ENCODE data around the gene ATP5F1D. TPM values are rescaled to one million over a fixed set of nuclear protein-coding genes. Genes with fewer than 3 reads are reported as not detected.

Gene ATP5F1D
- total RNA-seq, 1 donor from 2014 or later = 29.0 TPM

DNA sequence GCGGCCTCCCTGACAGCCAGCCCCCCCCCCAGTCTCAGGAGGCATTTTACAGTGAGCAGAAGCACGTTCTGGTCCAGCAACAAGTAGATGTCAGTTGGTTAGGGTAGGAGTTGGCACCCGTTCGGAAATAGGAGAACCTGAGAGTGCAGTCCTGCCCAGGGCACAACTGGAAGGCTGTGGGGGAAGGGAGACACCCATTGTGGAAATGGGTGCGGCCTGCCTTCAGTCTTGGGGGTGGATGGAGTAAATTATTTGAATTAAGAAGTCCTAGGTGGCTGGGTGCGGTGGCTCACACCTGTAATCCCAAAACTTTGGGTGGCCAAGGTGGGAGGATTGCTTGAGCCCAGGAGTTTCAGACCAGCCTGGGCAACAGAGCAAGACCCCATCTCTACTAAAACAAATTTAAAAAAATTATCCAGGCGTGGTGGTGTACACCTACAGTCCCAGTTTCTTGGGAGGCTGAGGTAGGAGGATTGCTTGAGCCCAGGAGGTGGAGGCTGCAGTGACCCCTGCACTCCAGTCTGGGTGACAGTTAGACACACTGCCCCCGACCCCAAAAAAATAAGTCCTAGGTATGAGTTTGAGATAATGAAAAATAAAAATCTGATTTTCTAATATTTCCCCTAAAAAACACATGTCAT lies 28.8 kb downstream of the ATP5F1D start:
- peak; percentile 29 for DNase-seq (ENCODE audit: low read depth)

DNA sequence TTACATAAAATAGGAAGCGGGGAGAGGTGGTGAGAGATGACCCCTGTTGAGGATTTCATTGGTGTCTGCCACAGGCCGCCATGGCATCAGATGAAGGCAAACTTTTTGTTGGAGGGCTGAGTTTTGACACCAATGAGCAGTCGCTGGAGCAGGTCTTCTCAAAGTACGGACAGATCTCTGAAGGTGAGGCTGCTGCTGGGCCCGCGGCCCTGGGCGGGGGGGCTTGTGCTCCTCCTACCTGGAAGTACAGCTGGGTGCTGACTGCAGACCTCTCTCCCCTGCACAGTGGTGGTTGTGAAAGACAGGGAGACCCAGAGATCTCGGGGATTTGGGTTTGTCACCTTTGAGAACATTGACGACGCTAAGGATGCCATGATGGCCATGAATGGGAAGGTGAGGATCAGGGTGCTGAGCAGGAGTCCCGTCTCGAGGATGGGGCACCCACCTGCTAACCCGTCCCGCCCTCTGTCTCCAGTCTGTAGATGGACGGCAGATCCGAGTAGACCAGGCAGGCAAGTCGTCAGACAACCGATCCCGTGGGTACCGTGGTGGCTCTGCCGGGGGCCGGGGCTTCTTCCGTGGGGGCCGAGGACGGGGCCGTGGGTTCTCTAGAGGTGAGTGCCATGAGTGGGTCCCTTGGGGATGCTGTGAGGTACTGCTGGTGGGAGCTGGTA lies 29.4 kb downstream of the ATP5F1D start:
- no peak for DNase-seq (ENCODE audit: low read depth)

DNA sequence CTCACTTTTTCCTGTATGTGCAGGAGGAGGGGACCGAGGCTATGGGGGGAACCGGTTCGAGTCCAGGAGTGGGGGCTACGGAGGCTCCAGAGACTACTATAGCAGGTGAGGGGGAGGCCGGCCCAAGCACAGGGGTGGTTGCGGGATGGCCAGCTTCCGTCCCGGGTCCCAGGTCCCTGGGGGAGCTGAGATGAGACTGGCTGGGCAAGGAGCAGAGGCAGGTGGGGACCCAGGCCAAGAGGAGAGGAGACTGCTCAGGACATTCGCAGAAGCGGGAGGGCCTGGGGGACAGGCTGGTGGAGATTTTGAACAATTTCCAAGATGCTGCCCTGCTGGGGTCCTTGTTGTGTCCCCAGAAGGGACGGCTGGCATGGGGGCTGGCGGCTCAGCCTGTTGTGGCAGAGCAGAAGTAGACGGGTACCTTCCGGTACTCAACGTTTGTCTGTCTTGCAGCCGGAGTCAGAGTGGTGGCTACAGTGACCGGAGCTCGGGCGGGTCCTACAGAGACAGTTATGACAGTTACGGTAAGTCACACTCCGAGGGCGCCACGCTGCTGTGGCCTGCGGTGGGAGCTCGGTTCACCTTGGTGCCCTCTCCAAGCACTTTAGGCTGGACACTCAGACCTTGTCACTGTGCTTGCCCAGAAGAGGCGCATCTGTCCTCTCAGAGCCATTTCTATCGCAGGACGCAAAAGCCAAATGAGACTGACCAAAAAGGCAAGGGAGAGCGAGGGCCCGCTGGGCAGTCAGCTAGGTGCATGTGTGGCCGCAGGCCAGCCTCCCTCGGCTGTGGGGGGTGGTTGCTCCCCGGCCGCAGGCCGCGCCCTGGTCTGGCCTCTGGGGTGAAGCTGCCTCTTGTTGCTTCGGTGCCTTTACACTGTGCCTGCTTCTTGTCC lies 30.2 kb downstream of the ATP5F1D start:
- DNase-seq (ENCODE audit: low read depth) = no peak

DNA sequence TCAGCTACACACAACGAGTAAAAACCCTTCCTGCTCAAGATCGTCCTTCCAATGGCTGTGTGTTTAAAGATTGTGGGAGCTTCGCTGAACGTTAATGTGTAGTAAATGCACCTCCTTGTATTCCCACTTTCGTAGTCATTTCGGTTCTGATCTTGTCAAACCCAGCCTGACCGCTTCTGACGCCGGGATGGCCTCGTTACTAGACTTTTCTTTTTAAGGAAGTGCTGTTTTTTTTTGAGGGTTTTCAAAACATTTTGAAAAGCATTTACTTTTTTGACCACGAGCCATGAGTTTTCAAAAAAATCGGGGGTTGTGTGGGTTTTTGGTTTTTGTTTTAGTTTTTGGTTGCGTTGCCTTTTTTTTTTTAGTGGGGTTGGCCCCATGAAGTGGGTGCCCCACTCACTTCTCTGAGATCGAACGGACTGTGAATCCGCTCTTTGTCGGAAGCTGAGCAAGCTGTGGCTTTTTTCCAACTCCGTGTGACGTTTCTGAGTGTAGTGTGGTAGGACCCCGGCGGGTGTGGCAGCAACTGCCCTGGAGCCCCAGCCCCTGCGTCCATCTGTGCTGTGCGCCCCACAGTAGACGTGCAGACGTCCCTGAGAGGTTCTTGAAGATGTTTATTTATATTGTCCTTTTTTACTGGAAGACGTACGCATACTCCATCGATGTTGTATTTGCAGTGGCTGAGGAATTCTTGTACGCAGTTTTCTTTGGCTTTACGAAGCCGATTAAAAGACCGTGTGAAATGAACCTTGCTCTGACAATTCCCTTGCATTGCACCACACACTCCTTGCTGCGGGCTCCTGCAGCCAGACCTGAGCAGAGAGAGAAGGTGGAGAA lies 31.1 kb downstream of the ATP5F1D start:
- no peak for DNase-seq (ENCODE audit: low read depth)

DNA sequence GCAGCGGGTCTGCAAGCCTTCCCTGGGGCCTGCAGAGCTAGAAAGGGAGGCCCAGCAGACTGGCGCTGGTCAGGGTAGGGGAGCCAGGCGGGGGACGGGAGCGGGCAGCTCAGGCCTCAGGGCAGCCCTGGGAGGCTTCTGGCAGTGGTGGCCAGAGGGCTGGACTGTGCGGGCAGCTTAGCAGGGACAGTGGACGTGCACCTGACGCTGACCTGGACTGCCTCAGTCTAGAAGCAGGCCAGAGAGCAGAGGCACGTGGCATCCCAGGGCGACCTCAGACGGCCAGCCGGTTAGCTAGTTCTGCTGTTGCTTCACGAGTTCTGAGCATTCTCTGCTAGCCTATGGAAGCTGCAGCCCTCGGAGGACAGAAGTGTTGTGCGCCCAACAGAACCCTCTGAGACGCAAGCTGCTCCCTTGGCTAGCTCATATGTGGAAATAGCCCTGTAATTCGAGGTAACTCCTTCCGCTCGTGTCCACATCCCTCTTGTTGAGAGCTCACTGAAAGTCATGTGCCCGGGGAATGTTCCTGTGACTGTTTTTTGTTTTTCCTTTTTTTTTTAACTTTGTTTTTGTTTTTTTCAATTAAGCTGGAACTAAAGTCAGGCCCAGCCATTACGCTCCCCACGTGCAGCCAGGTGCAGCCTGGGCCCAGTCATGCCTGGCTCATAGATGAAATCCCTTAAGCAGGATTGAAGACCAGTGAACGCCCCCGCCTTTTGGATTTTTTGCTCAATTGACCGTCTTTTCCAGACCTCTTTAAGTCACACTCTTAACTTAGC lies 31.9 kb downstream of the ATP5F1D start:
- DNase-seq (ENCODE audit: low read depth) = no peak

DNA sequence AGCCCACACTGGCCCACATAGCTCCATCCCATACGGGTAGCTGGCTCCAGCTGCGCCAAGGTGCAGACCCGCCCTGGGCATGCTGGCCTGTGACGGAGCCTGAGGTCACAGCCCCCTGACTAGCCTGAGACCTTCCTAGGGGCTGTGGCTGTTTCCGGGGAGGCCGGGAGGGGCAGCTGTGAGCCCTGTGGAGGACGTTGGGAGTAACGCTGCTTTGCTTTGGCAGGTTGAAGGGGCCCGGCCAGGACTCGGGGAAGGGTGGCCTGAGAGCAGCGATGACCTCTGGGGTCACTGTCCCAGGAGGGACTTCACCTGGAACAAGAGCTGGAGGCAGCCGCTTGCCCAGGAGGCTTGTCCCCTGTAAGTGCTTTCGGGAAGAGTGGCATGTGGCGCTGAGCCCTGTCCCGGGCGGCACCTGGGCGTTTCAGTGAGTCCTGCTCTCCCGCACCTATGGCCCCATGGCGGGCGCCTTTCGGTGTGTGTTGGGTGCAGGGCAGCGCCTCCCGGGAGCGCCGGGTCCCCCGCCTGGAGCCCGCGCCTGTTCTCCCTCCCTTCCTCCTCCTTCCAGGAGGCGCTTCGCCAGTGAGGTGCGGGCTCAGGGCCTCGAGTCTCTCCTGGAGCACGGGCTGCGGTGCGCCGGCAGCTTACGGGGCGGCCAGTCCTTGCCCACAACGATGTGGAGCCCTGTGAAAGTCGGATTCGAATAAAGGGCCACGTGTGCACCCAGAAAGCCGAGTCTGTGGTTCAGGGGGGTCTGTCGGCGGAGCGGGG lies 32.7 kb downstream of the ATP5F1D start:
- no peak for DNase-seq (ENCODE audit: low read depth)

DNA sequence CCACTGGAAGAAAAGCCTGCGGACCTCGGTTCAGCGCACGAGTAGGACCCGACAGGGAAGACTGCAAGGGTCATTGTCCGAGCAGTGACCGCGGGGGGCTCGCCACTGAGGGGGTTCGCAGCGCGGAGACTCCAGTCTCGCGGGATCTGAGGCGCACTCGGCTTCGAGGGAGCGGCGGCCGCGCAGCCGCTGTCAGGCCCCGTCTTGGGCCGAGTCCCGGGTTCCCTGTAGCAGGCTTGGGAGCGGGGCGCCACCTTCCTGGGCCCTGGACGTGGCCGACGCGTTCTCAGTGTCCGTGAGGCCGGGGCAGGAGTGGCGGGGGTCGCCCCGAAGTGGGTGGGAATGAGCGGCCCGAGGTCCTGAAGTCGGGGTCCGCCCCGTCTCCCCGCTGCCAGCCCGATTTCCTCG lies 33.3 kb downstream of the ATP5F1D start:
- DNase-seq (ENCODE audit: low read depth) = no peak

DNA sequence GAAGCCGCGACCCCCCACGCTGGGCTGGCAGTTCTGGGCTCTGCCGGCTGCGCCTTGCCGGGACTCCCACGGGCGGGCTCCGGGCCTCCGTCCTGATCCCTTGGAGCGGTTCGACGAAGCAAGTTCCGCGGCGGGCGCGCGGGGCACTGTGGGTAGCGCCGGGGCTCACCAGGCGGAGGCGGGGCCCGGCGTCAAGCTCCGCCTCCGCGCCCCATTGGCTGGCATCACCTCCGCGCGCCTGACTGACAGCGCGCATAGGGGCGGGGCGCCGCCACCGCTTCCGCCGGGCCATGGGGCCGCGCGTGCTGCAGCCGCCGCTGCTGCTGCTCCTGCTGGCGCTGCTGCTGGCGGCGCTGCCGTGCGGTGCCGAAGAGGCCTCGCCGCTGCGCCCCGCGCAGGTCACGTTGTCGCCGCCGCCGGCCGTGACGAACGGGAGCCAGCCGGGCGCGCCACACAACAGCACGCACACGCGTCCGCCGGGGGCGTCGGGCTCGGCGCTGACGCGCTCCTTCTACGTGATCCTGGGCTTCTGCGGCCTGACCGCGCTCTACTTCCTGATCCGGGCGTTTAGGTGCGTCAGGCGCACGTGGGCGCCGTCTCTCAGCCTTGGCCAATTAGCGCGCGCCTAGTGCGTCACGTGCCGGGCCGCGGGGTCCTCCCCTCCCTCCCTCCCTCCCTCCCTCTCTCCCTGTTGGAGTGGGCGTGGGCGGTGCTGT lies 33.9 kb downstream of the ATP5F1D start, which contains the start of gene FAM174C:
TSS of gene FAM174C (plus strand) at position 271 of the 716 bp plus-strand sequence. CDS start at position 291, 20 bp downstream.
- peak; percentile 85 for DNase-seq (ENCODE audit: low read depth)

DNA sequence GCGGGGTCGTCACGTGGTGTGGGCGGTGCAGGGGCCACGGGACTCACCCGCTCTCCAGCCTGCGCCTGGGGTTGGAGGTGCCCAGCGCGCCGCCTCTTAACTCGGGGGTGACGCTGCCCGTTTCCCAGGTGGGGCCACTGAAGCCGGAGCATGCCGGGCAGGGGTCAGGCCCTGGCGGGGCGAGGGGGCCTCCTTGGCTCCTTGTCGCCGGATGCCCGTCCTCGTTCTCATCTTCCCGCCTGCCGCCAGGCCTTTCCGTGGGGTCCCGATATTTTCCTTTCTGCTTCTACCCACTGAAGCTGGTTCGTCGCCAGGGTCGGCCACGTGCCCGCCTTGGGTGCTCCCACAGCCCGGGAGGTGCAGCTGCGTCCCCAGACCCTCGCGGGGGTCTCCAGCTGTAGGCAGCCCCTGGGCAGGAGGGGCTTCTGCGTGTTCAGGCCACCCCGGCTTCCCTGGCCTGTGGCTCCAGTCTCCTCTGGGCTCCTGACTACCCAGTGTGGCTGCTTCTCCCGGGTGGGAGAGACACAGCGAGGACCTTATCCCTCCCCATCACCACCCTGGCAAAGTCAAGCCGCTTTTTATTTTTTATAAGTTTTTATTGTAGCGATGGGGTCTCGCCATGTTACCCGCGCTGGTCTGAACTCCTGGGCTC lies 34.6 kb downstream of the ATP5F1D start:
- no peak for DNase-seq (ENCODE audit: low read depth)

DNA sequence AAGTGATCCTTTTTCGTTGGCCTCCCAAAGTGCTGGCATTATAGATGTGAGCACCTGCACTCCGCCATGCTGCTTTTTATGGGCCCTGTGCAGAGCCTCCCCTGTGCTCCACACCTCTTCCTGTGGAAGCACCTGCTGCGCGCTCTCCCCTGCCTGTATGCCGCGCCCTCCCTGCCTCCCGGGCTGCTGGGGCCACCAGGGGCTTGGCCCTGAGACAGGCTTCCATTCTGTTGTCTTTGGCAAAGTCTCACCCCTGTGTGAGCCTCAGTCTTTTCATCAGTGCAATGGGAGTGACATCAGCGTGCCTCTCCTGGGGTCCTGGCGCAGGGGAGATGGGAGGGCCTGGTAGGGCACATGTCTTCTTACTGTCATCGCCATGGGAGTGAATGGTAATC lies 35.1 kb downstream of the ATP5F1D start:
- DNase-seq (ENCODE audit: low read depth) = no peak

DNA sequence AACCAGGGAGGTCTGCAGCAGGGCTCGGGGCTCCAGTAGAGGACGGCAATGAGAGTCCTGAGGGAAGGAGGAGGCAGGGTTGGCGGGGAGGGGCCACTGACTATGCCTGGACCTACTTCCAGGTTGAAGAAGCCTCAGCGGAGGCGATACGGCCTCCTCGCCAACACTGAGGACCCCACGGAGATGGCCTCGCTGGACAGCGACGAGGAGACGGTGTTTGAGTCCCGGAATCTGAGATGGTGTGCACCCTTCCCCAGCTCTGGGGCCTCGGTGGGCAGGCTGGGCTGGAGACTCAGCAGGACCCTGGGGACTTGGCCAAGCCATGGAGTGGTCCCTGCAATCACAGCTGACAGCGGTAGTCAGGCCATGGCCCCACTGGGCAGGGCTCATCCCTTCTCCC lies 35.5 kb downstream of the ATP5F1D start:
- DNase-seq (ENCODE audit: low read depth) = no peak

DNA sequence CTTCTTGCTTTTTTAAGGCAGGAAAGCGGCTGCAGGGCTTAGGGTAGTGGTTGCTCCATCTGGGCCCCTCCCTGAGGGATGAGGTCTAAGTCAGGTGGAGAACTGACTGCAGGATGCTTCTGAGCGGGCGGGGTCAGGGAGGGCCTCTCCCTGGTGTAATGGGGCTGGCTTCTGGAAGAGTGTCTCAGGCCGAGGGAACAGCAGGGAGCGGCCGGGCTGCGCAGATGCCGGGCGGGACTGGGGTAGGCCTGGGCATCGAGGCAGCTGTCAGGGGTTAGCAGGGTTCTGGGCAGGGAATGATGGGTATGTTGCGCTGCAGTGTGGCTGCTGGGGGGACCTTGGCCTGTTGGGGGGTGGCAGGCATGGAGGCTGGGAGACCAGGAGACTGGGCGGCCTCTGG lies 36.5 kb downstream of the ATP5F1D start:
- no peak for DNase-seq (ENCODE audit: low read depth)

DNA sequence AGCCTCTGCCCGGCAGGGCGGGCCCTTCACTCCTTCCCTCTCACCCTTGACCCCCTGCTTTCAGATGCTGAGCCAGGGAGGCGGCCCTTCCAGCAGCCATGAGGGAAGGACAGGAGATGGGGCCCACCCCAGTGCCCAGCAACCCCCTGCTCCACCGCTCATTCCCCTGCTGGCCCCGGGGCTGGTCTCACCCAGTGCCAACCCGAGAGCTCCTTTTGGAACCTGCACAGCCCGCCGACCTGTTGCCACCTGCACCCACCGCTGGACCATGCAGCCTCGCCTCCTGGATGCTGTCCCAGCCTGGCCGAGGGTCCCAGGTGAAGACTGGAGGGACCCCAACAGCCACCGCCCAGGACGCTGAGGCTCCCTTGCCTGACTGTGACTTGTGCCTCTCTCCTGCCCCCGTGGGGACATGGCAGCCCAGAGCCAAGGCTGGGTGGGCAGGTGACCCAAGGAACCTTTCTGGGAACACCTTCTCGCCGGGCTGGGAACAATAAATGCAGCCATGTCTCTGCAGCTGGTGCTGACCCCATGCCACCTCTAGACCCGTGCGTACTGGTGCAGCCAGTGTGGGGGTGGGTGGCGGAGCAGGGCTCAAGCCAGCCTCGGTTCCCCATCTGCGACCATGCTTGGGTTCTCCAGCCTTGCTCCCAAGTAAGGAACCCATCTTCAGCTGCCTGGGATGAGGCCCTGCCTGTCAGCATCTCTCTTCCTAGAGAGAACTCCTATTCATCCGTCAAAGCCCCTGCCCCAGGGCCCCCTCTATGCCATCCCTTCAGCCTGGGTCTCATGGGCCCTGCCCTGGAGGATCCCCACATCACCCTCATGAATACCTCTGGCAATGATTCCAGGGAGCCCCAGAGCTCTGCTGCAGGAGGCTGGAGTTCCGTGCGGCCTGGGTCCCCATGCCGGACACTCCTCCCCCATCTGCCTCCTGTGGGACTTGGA lies 37.4 kb downstream of the ATP5F1D start:
- DNase-seq (ENCODE audit: low read depth) = no peak

DNA sequence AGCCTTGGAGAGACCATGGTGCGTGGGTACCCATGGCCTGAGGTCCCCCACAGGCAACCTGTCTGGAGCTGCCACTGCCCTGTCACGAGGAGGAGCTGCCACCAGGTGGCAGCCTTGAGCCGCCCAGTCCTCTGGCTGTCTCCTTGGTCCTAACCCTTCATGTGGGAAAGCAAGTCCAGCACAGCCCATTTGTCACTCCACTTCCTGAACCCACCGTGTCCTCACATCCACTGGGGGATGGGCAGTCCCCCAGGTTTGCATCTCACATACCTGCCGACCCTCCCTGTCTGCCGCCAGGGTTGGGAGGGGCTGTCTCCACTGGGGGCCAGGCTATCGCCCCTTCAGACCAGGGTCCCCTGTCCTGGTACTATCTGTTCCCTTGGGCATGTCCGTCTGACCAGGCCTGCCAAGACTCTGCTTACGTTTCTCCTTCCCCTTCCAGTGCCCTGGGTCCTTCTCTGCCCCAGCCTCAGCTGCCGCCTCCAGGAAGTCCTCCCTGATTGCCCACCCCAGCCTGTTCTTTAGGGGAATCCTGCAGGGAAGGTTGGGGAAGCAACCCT lies 38.3 kb downstream of the ATP5F1D start:
- peak; percentile 67 for DNase-seq (ENCODE audit: low read depth)

DNA sequence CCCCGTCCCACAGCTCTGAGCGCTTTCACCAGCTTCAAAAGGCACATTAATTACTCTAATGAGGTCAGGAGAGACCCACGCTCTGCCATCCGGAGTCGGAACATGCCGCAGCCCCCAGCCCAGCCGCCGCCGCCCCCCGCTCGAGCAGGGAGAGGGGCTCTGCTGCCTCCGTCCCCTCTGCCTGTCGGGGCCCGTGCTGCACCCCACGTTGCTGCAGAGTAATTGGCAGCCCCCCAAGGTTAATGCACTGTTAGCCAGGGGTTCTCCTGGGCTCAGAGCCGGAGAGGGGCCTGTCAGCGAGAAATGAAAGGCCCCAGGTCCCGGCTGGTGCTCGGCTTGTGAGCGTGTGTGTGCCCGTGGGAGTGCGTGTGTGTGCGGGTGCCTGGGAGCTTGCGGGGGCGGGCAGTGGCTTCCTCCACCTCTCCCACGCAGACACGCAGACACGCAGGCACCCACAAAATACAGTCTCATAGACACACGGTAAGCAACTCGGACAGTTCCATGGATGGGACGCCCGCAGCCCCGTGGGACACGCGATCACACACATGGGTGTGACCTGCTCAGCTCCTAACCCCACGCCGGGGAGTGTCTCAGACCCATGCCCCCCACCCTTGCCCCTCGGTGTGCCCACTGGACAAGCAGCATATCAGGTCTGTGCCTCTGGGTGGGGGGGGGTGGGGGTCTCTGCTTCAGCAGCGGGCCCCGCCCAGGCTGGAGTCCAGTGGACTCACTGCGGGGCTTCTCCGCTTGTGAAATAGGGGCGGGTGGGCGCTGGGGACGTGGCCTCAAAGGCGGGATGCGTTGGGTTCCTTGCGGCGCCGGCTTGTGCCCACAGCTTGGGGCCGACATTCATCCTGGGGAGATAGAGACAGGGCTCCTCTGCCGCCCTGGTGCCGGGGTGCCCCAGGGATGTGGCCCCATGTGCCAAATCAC lies 39.4 kb downstream of the ATP5F1D start:
- no peak for DNase-seq (ENCODE audit: low read depth)

DNA sequence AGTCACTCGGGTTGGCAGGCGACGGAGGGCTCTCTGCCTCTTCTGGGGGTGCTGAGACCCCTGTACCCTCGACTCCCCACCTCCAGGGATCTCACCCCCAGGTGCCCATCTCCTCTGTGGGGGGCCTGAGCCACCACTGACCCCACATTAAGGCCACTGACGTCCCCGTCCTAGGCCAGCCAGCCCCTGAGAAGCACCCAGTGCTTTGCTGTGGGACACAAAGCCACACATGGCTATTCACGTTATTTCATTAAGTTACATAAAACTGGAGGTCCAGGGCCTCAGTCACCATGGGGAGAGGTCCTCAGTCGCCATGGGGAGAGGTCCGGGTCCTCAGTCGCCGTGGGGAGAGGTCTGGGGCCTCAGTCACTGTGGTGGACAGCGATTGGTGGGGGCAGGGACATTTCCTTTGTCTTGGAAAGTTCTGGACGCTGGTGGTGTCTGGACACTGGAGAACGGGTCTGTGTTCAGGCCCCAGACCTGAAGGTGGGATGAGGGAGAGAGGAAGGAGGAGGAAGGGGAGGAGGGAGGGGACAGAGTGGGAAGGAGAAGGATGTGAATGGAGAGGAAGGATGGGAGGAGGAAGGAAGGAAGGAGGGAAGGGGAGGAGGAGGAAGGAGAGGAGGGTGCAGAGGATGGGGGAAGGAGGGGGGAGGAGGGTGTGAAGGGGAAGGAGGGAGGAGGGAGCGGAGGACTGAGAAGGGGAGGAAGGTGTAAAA lies 40.2 kb downstream of the ATP5F1D start:
- no peak for DNase-seq (ENCODE audit: low read depth)

Data from renal cortical epithelial cell (primary cell).